Measurements from ENCODE around the gene OR51I1.

The OR51I1 gene, protein sequence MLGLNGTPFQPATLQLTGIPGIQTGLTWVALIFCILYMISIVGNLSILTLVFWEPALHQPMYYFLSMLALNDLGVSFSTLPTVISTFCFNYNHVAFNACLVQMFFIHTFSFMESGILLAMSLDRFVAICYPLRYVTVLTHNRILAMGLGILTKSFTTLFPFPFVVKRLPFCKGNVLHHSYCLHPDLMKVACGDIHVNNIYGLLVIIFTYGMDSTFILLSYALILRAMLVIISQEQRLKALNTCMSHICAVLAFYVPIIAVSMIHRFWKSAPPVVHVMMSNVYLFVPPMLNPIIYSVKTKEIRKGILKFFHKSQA

DNA sequence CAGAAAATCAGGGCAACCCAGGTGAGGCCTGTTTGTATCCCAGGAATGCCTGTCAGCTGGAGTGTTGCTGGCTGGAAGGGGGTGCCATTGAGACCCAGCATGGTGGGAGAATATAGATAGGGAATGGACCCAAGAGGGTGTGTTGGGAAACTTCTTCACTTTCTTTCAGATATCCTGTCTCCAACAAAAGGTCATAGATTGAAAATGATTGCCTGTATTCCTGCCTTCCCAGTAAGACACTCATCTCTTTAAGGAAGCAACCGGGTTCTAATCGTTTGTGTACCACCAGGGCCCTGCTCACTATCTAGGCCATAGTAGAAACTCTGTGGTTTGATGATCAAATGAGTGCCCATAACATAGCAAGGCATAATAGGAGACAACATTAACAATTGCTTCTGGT, at the start of gene OR51I1:
TSS of gene OR51I1 (minus strand) at position 101 of the 400 bp plus-strand sequence. CDS start at position 101, 0 bp downstream.
- H3K9me3 ChIP-seq (ENCODE audit: control insufficient read depth, insufficient read depth, low read length): no peaks in the 10 kb centered on the region
- no peaks in the 10 kb centered on the region for H3K36me3 ChIP-seq (ENCODE audit: control insufficient read depth, insufficient read depth, low read length)
- no peaks in the 10 kb centered on the region for H3K27me3 ChIP-seq (ENCODE audit: control insufficient read depth, insufficient read depth, low read length)
- H3K4me1 ChIP-seq (ENCODE audit: control insufficient read depth, insufficient read depth, low read length): no peaks in the 10 kb centered on the region
- no peak within 1 kb of the TSS for H3K9ac ChIP-seq (ENCODE audit: low read depth, low read length)
- H3K4me3 ChIP-seq (ENCODE audit: low read depth, low read length): no peak within 1 kb of the TSS

DNA sequence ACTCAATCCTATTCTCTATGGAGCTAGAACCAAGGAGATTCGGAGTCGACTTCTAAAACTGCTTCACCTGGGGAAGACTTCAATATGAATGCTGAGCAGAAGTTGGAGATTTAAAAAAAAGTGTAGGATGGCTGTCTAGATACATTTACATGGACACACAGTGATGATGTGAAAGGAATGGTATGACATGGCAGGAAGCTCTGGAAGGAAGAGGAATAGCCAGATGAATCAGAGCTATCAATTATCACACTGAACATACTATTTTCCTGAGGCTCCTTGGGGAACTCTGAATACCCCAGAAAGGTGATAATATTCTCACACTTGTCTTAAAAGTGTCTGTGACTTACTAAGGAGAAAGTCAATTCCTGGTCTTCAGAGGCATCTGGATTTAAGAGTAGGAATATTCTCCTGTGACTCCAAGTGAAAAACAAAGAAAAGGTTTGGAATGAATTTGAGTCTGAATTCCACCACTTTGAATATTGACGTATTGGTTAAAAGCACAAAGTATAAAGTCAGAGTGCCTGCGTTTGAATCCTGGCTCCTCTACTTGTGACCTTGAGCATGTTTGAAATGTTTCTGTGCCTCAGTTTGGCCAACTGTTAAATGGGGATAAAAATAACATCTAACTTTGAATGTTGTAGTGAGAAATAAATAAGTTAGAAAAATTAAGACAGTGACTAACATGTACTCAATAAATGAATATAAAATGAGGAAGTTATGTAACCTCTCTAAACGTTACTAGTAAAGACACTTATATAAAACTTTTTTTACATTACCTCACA, 48.5 kb upstream of the OR51I1 start:
- no peaks in the 10 kb centered on the region for H3K4me1 ChIP-seq (ENCODE audit: control insufficient read depth, insufficient read depth, low read length)
- H3K9me3 ChIP-seq (ENCODE audit: control insufficient read depth, insufficient read depth, low read length): no peaks in the 10 kb centered on the region
- no peak overlapping the region for H3K9ac ChIP-seq (ENCODE audit: low read depth, low read length)
- no peaks in the 10 kb centered on the region for H3K27me3 ChIP-seq (ENCODE audit: control insufficient read depth, insufficient read depth, low read length)
- H3K4me3 ChIP-seq (ENCODE audit: low read depth, low read length): no peak overlapping the region
- H3K36me3 ChIP-seq (ENCODE audit: control insufficient read depth, insufficient read depth, low read length): no peaks in the 10 kb centered on the region

DNA sequence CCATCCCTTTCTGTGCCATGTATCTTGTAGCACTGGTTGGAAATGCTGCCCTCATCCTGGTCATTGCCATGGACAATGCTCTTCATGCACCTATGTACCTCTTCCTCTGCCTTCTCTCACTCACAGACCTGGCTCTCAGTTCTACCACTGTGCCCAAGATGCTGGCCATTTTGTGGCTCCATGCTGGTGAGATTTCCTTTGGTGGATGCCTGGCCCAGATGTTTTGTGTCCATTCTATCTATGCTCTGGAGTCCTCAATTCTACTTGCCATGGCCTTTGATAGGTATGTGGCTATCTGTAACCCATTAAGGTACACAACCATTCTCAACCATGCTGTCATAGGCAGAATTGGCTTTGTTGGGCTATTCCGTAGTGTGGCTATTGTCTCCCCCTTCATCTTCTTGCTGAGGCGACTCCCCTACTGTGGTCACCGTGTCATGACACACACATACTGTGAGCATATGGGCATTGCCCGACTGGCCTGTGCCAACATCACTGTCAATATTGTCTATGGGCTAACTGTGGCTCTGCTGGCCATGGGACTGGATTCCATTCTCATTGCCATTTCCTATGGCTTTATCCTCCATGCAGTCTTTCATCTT, 47.6 kb upstream of the OR51I1 start:
- Histone ChIP-seq H3K9me3 (ENCODE audit: control insufficient read depth, insufficient read depth, low read length) (no peaks in the 10 kb centered on the region), H3K9ac (ENCODE audit: low read depth, low read length) (no peak overlapping the region), H3K4me3 (ENCODE audit: low read depth, low read length) (no peak overlapping the region), H3K4me1 (ENCODE audit: control insufficient read depth, insufficient read depth, low read length) (no peaks in the 10 kb centered on the region), H3K27me3 (ENCODE audit: control insufficient read depth, insufficient read depth, low read length) (no peaks in the 10 kb centered on the region), H3K36me3 (ENCODE audit: control insufficient read depth, insufficient read depth, low read length) (no peaks in the 10 kb centered on the region)

DNA sequence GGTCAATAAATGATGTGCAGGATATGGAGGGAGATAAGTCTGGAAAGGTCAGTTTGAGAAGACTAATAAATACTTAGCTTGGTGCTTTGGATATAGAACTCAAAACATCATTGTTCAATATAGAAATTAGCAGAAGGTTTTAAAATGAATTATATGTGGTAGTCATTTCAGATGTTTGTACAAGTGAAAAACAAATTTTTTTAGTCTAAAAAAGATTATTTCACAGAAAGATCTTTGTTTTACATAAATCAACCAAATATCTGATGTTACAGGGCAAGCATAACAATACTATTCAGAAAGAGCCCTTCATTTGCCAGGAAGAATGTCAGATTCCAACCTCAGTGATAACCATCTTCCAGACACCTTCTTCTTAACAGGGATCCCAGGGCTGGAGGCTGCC, 47.1 kb upstream of the OR51I1 start, which contains the start of gene OR52D1:
TSS of gene OR52D1 (plus strand) at position 301 of the 400 bp plus-strand sequence. CDS start at position 323, 22 bp downstream.
- no peak within 1 kb of the TSS for H3K9ac ChIP-seq (ENCODE audit: low read depth, low read length)
- no peaks in the 10 kb centered on the region for H3K4me1 ChIP-seq (ENCODE audit: control insufficient read depth, insufficient read depth, low read length)
- no peaks in the 10 kb centered on the region for H3K9me3 ChIP-seq (ENCODE audit: control insufficient read depth, insufficient read depth, low read length)
- no peaks in the 10 kb centered on the region for H3K27me3 ChIP-seq (ENCODE audit: control insufficient read depth, insufficient read depth, low read length)
- no peak within 1 kb of the TSS for H3K4me3 ChIP-seq (ENCODE audit: low read depth, low read length)
- no peaks in the 10 kb centered on the region for H3K36me3 ChIP-seq (ENCODE audit: control insufficient read depth, insufficient read depth, low read length)

DNA sequence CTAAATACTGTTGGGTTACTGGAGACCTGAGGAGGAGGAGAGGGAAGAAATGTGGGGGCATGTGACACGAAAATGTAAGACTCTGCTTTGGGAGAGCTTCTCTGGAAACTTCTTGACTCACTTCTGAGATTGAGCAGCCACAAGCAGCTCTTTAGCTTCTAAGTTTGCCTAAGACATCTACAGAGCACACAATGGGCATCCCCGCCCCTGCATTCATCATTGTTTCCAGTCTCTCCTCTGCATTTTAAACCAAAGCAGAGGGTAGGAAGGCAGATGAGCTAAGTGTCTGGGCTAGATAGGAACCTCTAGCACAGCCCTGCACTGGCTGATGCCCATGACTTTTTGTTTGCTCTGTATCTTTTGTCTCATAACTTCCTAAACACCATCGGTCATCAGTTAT, 45.1 kb upstream of the OR51I1 start:
- H3K36me3 ChIP-seq (ENCODE audit: control insufficient read depth, insufficient read depth, low read length): no peaks in the 10 kb centered on the region
- no peaks in the 10 kb centered on the region for H3K4me1 ChIP-seq (ENCODE audit: control insufficient read depth, insufficient read depth, low read length)
- H3K27me3 ChIP-seq (ENCODE audit: control insufficient read depth, insufficient read depth, low read length): no peaks in the 10 kb centered on the region
- no peaks in the 10 kb centered on the region for H3K9me3 ChIP-seq (ENCODE audit: control insufficient read depth, insufficient read depth, low read length)
- H3K9ac ChIP-seq (ENCODE audit: low read depth, low read length): no peak overlapping the region
- H3K4me3 ChIP-seq (ENCODE audit: low read depth, low read length): no peak overlapping the region

DNA sequence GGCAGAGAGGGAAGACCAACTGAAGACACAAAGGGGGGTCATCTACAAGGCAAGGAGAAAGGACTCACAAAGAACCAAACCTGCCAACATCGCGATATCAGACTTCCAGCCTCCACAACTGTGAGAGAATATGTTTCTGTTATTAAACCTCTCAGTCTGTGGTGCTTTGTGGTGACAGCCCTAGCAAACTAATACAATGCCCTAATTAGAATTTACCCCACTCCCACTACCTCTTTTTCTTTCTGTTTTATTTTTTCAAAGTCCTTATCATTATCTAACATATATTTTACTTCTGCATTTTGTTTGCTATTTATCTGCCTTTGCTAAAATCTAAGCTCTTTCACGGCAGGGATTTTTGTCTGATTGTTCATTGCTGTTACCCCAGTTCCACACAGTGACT, 44.7 kb upstream of the OR51I1 start:
- Histone ChIP-seq H3K4me1 (ENCODE audit: control insufficient read depth, insufficient read depth, low read length) (no peaks in the 10 kb centered on the region), H3K27me3 (ENCODE audit: control insufficient read depth, insufficient read depth, low read length) (no peaks in the 10 kb centered on the region), H3K4me3 (ENCODE audit: low read depth, low read length) (no peak overlapping the region), H3K9me3 (ENCODE audit: control insufficient read depth, insufficient read depth, low read length) (no peaks in the 10 kb centered on the region), H3K36me3 (ENCODE audit: control insufficient read depth, insufficient read depth, low read length) (no peaks in the 10 kb centered on the region), H3K9ac (ENCODE audit: low read depth, low read length) (no peak overlapping the region)

DNA sequence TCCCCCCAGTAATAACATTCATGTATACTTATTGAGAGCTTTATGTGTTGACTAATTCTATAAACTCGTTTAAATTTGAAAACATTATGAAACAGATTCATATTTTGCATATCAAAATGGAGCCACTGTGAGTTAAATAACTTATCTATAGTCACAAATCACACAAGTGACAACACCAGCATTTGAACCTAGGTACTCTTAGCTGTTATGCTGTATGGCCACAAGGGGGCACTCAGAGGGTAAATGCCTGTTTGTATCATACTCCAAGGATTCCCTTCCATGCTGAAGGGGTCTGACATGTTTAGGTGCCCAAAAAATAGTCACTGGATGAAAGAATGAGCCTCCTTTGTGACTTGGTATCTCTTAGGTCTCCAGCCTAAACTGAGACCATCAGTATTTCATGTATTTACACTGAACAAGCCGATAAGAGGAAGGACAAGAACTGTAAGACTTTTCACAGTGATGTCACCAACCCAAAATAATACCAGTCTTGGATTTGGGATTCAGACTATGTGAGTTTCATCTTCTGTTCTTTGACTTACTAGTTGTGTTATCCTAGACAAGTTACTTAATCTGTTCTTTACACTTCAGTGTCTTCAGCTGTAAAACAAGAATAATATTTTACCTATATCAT, 35.0 kb upstream of the OR51I1 start:
- Histone ChIP-seq H3K27me3 (ENCODE audit: control insufficient read depth, insufficient read depth, low read length) (no peaks in the 10 kb centered on the region), H3K36me3 (ENCODE audit: control insufficient read depth, insufficient read depth, low read length) (no peaks in the 10 kb centered on the region), H3K9ac (ENCODE audit: low read depth, low read length) (no peak overlapping the region), H3K4me3 (ENCODE audit: low read depth, low read length) (no peak overlapping the region), H3K4me1 (ENCODE audit: control insufficient read depth, insufficient read depth, low read length) (no peaks in the 10 kb centered on the region), H3K9me3 (ENCODE audit: control insufficient read depth, insufficient read depth, low read length) (no peaks in the 10 kb centered on the region)

DNA sequence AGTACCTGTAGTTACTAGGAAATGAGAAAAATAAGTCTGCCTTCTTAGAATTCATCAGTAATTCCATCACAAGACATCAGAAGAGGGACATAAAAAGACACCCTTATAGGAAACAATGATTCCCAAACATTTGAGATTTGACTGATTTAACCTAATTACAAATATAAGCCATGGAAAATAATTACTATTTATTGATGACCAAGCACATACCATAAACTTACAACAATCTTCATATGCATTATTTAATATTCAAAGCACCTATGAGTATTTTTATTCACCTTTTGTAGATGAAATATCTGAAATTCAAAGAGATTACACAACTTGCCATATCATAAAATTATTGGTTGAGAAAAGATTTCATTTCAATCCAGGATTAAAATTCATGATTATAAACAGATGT, 32.6 kb upstream of the OR51I1 start:
- H3K36me3 ChIP-seq (ENCODE audit: control insufficient read depth, insufficient read depth, low read length): no peaks in the 10 kb centered on the region
- H3K9me3 ChIP-seq (ENCODE audit: control insufficient read depth, insufficient read depth, low read length): no peaks in the 10 kb centered on the region
- no peaks in the 10 kb centered on the region for H3K27me3 ChIP-seq (ENCODE audit: control insufficient read depth, insufficient read depth, low read length)

DNA sequence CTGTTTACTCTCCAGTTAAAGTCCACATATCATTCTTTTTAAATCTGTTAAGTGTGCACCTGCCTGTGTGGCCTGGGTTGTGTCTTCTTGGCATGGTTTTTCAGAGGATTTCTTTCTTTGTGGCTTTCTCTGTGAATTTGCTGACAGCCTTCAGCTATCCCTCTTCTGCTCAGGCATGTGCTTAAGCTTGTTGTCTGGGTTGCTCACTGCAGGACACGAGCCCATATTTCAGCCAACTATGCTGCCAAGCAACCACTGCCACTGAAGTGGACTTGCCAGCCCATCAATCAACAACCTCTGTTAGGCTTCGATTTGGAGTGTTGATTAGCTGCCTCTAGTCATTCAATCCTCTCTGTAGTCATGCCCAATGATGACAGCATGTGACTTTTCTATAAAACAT, 26.2 kb upstream of the OR51I1 start:
- no peaks in the 10 kb centered on the region for H3K9me3 ChIP-seq (ENCODE audit: control insufficient read depth, insufficient read depth, low read length)
- no peak overlapping the region for H3K9ac ChIP-seq (ENCODE audit: low read depth, low read length)
- no peaks in the 10 kb centered on the region for H3K4me1 ChIP-seq (ENCODE audit: control insufficient read depth, insufficient read depth, low read length)
- H3K4me3 ChIP-seq (ENCODE audit: low read depth, low read length): no peak overlapping the region
- H3K36me3 ChIP-seq (ENCODE audit: control insufficient read depth, insufficient read depth, low read length): no peaks in the 10 kb centered on the region
- no peaks in the 10 kb centered on the region for H3K27me3 ChIP-seq (ENCODE audit: control insufficient read depth, insufficient read depth, low read length)

More for the DNA sequence above, 32.6 kb upstream of the OR51I1 start:
- H3K9ac ChIP-seq (ENCODE audit: low read depth, low read length): no peak overlapping the region
- no peak overlapping the region for H3K4me3 ChIP-seq (ENCODE audit: low read depth, low read length)
- no peaks in the 10 kb centered on the region for H3K4me1 ChIP-seq (ENCODE audit: control insufficient read depth, insufficient read depth, low read length)

DNA sequence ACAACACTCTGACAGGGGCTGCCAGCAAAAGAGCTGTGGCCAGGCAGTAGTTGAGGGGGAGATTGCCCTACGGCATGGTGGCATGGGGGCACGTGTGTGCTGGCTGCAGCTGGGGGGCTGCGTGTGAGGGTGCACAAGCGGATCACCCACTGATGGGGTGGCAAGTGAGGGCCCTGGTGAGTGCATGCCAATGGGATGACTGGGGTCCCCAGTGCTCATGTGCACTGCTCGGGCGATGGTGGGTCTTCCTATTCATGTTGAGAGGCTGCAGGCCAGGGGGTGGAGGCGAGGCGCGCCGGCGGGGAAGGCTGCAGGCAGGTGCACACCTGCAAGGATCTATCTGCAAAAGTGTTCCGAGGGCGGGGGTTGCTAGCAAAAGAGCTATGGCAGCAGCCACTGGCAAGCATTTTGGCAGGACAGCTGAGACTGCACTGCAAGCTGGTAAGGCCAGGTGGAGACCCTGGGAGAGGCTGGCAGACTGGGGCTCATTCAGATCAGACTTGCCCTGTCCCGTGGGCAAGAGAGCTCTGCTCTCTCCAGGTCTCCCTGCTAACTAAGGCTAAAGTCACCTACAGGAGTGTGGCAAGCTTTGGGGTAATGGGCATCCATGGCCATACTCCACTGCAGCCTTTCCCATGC, 19.8 kb upstream of the OR51I1 start:
- H3K9ac ChIP-seq (ENCODE audit: low read depth, low read length): no peak overlapping the region
- H3K4me1 ChIP-seq (ENCODE audit: control insufficient read depth, insufficient read depth, low read length): no peaks in the 10 kb centered on the region
- H3K36me3 ChIP-seq (ENCODE audit: control insufficient read depth, insufficient read depth, low read length): no peaks in the 10 kb centered on the region
- H3K9me3 ChIP-seq (ENCODE audit: control insufficient read depth, insufficient read depth, low read length): no peaks in the 10 kb centered on the region
- H3K27me3 ChIP-seq (ENCODE audit: control insufficient read depth, insufficient read depth, low read length): no peaks in the 10 kb centered on the region
- H3K4me3 ChIP-seq (ENCODE audit: low read depth, low read length): no peak overlapping the region

DNA sequence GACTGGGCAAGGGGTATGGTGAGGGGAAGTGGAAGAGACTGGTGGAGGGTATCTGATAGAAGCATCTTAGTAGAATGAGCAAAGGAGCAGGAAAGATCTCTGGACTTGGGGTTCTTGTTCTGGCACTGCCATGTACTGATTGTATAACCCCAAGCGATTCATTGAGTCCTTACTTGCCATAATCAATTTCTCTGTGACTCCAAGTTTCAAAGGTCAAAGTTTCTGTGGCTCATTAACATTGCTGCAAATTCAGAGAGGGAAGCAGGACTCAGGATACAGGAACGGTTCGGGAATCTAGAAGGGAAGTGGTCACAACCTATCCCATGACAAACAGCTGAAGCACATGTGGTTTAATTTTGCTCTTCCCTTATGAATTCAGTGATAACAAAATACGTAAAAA, 8.1 kb upstream of the OR51I1 start:
- Histone ChIP-seq H3K27me3 (ENCODE audit: control insufficient read depth, insufficient read depth, low read length) (no peaks in the 10 kb centered on the region), H3K9me3 (ENCODE audit: control insufficient read depth, insufficient read depth, low read length) (no peaks in the 10 kb centered on the region), H3K4me1 (ENCODE audit: control insufficient read depth, insufficient read depth, low read length) (no peaks in the 10 kb centered on the region), H3K4me3 (ENCODE audit: low read depth, low read length) (no peak overlapping the region), H3K36me3 (ENCODE audit: control insufficient read depth, insufficient read depth, low read length) (no peaks in the 10 kb centered on the region), H3K9ac (ENCODE audit: low read depth, low read length) (no peak overlapping the region)
